ENCODE measurements around the gene AKR1C3. TPM values are rescaled to one million over a fixed set of nuclear protein-coding genes. Genes with fewer than 3 reads are reported as not detected.
A peak's percentile ranks its signal among the peaks of the same experiment; 100 is the strongest.
"Not testable (repeated sequence)": the region's sequence is repeated elsewhere in the genome, so short reads cannot be mapped to it uniquely, and the experiment has no call there.

AKR1C3 gene
- 0.29 TPM for polyA plus RNA-seq (2013, experiment 1 of 2; ENCODE audit: insufficient read length)
- polyA plus RNA-seq (2013, experiment 2 of 2; ENCODE audit: insufficient read length), result 0.48 TPM

- peak; percentile 49 for DNase-seq
These were observed at the start of gene AKR1C3 for GRCh38 chr10:5094265-5095205. Gene AKR1C3, plus strand, starts transcription at chr10:5094414. Its CDS starts 31 bp downstream, at chr10:5094445.

GRCh38 chr10:5045095-5045494 lies 49.1 kb upstream of the AKR1C3 start:
- DNase-seq, result no peak

- no peak for DNase-seq
These were observed 47.8 kb upstream of the AKR1C3 start for GRCh38 chr10:5046410-5046809.

GRCh38 chr10:5047055-5047454 lies 47.2 kb upstream of the AKR1C3 start:
- not testable (repeated sequence) for DNase-seq

- DNase-seq, result peak; percentile 6
These were observed 46.1 kb upstream of the AKR1C3 start for GRCh38 chr10:5047912-5048628.

GRCh38 chr10:5052951-5053500 lies 41.2 kb upstream of the AKR1C3 start:
- not testable (repeated sequence) for DNase-seq

- not testable (repeated sequence) for DNase-seq
These were observed 39.4 kb upstream of the AKR1C3 start for GRCh38 chr10:5054831-5055230.

- DNase-seq, result not testable (repeated sequence)
These were observed 34.9 kb upstream of the AKR1C3 start for GRCh38 chr10:5059267-5059666.

- DNase-seq, result not testable (repeated sequence)
These were observed 33.4 kb upstream of the AKR1C3 start for GRCh38 chr10:5060791-5061190.

GRCh38 chr10:5064656-5065055 lies 29.6 kb upstream of the AKR1C3 start:
- DNase-seq, result peak; percentile 54

GRCh38 chr10:5068274-5068984 lies 25.8 kb upstream of the AKR1C3 start:
- DNase-seq, result no peak

GRCh38 chr10:5070648-5071410 lies 23.4 kb upstream of the AKR1C3 start:
- DNase-seq, result peak; percentile 12

GRCh38 chr10:5071411-5072198 lies 22.6 kb upstream of the AKR1C3 start:
- peak; percentile 86 for DNase-seq

GRCh38 chr10:5073659-5074058 lies 20.6 kb upstream of the AKR1C3 start:
- DNase-seq, result no peak

GRCh38 chr10:5076615-5077014 lies 17.6 kb upstream of the AKR1C3 start:
- peak; percentile 22 for DNase-seq

- DNase-seq, result no peak
These were observed 15.6 kb upstream of the AKR1C3 start for GRCh38 chr10:5078547-5079180.

- DNase-seq, result no peak
These were observed 14.8 kb upstream of the AKR1C3 start for GRCh38 chr10:5079306-5079830.

- no peak for DNase-seq
These were observed 14.4 kb upstream of the AKR1C3 start for GRCh38 chr10:5079836-5080235.

GRCh38 chr10:5081091-5081490 lies 13.1 kb upstream of the AKR1C3 start:
- DNase-seq, result no peak

GRCh38 chr10:5088703-5089261 lies 5.4 kb upstream of the AKR1C3 start:
- DNase-seq, result no peak

Measured in fibroblast of skin of scalp (primary cell).